PC-9 (cell line): ENCODE measurements around the gene MYO15B. TPM values are rescaled to one million over a fixed set of nuclear protein-coding genes. Genes with fewer than 3 reads are reported as not detected.

Source experiments
- BruUV-seq: library from RNA; stranded (reverse); fragments of 400-500 nt; replicated peaks from 2 replicates; lab custom pipeline; 2021; lab: Mats Ljungman, UMichigan
- CTCF ChIA-PET: fragments of 300-600 bp; sonication (Branson Sonifier 250); formaldehyde crosslinking; loops from one replicate; lab custom pipeline; 2022; ENCODE audit warnings: antibody characterized with exemption; lab: Charles Lee
- POLR2A ChIA-PET: fragments of 300-600 bp; sonication (Branson Sonifier 250); formaldehyde crosslinking; loops from one replicate; lab custom pipeline; 2022; ENCODE audit warnings: antibody characterized with exemption; ENCODE audit not compliant: unreplicated experiment; lab: Charles Lee
- DNase-seq, 2 experiments: peaks; one replicate each; pipeline versions ENCODE4 v3.0.0 to v3.0.0-alpha.2; 2015 to 2022; ENCODE audit warnings: mixed read lengths in 1 of 2
- H2AFZ ChIP-seq: fragments of 200-600 bp; sonication (generic); 2 replicates; pipeline ENCODE4 v1.8.1; 2017; ENCODE audit warnings: antibody characterized with exemption
- H3F3A ChIP-seq: fragments of 200-600 bp; sonication (generic); 2 replicates; pipeline ENCODE4 v1.8.1; 2017; ENCODE audit warnings: antibody characterized with exemption, mild to moderate bottlenecking, low read depth; ENCODE audit not compliant: insufficient read depth
- H3K27ac ChIP-seq: fragments of 200-600 bp; sonication (generic); 2 replicates; pipeline ENCODE4 v1.6.1; 2016; ENCODE audit warnings: mixed run types
- H3K27me3 ChIP-seq: fragments of 200-600 bp; sonication (generic); 2 replicates; pipeline ENCODE4 v1.6.1; 2016; ENCODE audit warnings: low read depth, mixed run types; ENCODE audit not compliant: insufficient read depth
- H3K36me3 ChIP-seq: fragments of 200-600 bp; sonication (generic); 2 replicates; pipeline ENCODE4 v1.6.1; 2016; ENCODE audit warnings: low read depth, mixed run types
- H3K4me1 ChIP-seq: fragments of 200-600 bp; sonication (generic); replicated peaks from 2 replicates; pipeline ENCODE4 v1.6.1; 2016; ENCODE audit warnings: mixed run types; ENCODE audit not compliant: insufficient read depth
- H3K4me2 ChIP-seq: fragments of 200-600 bp; sonication (generic); 2 replicates; pipeline ENCODE4 v1.6.1; 2017; ENCODE audit warnings: mixed run types
- H3K4me3 ChIP-seq: fragments of 200-600 bp; sonication (generic); 2 replicates; pipeline ENCODE4 v1.6.1; 2016; ENCODE audit warnings: mixed run types
- H3K79me2 ChIP-seq: fragments of 200-600 bp; sonication (generic); 2 replicates; pipeline ENCODE4 v1.6.1; 2017; ENCODE audit warnings: low read depth, mixed run types
- H3K9me2 ChIP-seq: fragments of 200-600 bp; sonication (generic); 2 replicates; pipeline ENCODE4 v1.8.1; 2017; ENCODE audit warnings: mild to moderate bottlenecking; ENCODE audit not compliant: insufficient read depth
- H3K9me3 ChIP-seq: fragments of 200-600 bp; sonication (generic); 2 replicates; pipeline ENCODE4 v1.8.1; 2016; ENCODE audit warnings: low read depth; ENCODE audit not compliant: insufficient read depth
- H4K20me1 ChIP-seq: fragments of 200-600 bp; sonication (generic); 2 replicates; pipeline ENCODE4 v1.8.1; 2017; ENCODE audit not compliant: insufficient read depth
- EZH2 ChIP-seq: fragments of 200-600 bp; sonication (generic); IDR thresholded peaks from 2 replicates; pipeline ENCODE4 v1.8.0; 2017; ENCODE audit warnings: antibody characterized with exemption, low read depth
- intact Hi-C: fragments of 100-400 bp; cut with micrococcal nuclease; formaldehyde crosslinking; loops from one replicate; pipeline ENCODE4 v1.10.0; 2022; ENCODE audit not compliant: unreplicated experiment
- total RNA-seq: library from RNA; stranded (reverse); gene quantifications from 2 replicates; pipeline ENCODE4 v1.2.3, GENCODE V29; 2021
- TF ChIP-seq, protein P1 (sequence below): fragments of 200-600 bp; sonication (generic); conservative IDR thresholded peaks from 2 replicates; pipeline ENCODE4 v1.6.1; 2017; ENCODE audit warnings: mixed run types, antibody characterized with exemption, mild to moderate bottlenecking, moderate library complexity

Gene MYO15B
- total RNA-seq, 1 experiment from 2014 or later: 53.5 TPM

DNA sequence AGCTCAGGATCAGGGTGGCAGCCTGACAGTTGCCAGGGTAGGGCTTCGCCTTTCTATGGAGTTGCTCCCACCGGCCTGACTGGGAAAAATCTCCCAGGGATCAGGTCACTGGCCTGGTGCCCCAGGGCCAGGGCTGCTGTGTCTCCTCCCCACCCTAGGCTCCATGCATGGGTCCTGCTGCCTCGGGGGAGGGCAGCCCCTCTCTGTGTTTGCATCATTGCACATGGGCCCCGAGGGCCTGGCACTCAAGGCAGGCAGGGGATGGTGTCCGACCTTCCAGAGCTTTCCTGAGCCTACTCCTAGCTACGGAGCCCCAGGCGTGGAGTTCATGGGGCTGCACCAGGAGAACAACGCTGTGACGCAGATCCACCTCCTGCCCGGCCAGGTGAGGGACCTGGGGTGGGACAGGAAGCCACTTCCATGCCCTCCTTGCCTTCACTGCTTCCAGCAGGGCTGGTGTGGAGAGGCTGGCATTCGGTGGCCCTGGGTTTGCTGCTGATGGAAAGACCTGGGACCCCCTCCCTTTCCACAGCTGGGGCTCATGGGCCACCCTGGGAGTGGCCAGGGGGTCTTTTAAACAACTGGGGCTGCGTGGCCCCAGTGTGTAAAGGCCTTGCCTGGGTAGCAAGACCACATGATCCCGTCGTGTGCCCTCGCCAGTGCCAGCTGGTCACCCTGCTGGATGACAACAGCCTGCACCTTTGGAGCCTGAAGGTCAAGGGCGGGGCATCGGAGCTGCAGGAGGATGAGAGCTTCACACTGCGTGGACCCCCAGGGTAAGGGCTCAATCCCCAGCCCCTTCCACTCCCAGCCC is 29.5 kb upstream of the MYO15B start:
- H3K4me3 ChIP-seq: no peak overlapping the region
- no peak for DNase-seq
- no peaks in the 10 kb centered on the region for H3K27me3 ChIP-seq
- CTCF ChIA-PET: no interaction called here
- peaks cover 32% of the 10 kb centered on the region for H3K4me1 ChIP-seq
- TF ChIP-seq, protein P1, sequence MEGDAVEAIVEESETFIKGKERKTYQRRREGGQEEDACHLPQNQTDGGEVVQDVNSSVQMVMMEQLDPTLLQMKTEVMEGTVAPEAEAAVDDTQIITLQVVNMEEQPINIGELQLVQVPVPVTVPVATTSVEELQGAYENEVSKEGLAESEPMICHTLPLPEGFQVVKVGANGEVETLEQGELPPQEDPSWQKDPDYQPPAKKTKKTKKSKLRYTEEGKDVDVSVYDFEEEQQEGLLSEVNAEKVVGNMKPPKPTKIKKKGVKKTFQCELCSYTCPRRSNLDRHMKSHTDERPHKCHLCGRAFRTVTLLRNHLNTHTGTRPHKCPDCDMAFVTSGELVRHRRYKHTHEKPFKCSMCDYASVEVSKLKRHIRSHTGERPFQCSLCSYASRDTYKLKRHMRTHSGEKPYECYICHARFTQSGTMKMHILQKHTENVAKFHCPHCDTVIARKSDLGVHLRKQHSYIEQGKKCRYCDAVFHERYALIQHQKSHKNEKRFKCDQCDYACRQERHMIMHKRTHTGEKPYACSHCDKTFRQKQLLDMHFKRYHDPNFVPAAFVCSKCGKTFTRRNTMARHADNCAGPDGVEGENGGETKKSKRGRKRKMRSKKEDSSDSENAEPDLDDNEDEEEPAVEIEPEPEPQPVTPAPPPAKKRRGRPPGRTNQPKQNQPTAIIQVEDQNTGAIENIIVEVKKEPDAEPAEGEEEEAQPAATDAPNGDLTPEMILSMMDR: no peak
- no peaks in the 10 kb centered on the region for H3K9me2 ChIP-seq
- no TSS peak for BruUV-seq
- POLR2A ChIA-PET: interaction anchor here (0.6 kb wide), 1 partner anchor 20 kb away, joined by 3 read pairs; no protein-coding TSS in a partner anchor
- H3K27ac ChIP-seq: 0 out of 2 replicates have a peak overlapping the region, but pooled peaks have one; percentile 39
- H3K4me2 ChIP-seq: no peak overlapping the region
- intact Hi-C loops: loop anchor here (2.0 kb wide), 1 partner anchor 31 kb away; no protein-coding TSS in a partner anchor
- peaks cover 24% of the 10 kb centered on the region for H3F3A ChIP-seq
- H2AFZ ChIP-seq: no peak overlapping the region
- H3K79me2 ChIP-seq: 0 out of 2 replicates have a peak, but pooled peaks cover 5% of the 10 kb centered on the region
- H3K36me3 ChIP-seq: no peaks in the 10 kb centered on the region; the same call in 1 of the 2 replicates
- H3K9me3 ChIP-seq: no peaks in the 10 kb centered on the region
- H4K20me1 ChIP-seq: no peaks in the 10 kb centered on the region

DNA sequence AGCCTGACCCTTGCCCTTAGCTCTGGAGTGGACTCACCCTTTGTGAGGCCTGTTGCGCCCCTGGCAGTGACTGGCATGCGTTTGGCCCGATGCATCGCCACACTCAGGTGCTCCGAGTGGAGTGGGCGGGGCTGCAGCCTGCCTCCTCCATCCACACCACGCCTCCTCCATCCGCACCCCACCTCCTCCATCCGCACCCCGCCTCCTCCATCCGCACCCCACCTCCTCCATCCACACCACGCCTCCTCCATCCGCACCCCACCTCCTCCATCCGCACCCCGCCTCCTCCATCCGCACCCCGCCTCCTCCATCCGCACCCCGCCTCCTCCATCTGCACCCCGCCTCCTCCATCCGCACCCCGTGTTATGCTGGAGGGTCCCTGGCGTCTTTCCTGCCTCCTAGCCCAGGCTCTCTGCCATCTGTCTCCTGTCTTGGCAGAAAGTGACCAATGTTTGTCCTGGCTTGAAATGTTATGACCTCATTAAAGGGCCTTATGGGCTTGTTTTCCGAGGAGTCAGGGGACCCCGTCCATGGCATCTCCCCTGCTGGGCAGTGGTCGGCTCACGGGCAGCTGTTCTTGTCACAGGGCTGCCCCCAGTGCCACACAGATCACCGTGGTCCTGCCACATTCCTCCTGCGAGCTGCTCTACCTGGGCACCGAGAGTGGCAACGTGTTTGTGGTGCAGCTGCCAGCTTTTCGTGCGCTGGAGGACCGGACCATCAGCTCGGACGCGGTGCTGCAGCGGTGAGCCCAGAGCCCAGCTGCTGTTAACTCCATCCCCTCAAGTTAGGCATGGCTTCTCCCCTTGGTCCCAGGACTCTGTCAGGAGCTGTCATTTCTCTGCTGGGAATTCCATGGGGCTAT is 28.7 kb upstream of the MYO15B start:
- POLR2A ChIA-PET: no interaction called here

More for the DNA sequence above, 28.7 kb upstream of the MYO15B start:
- H3K4me1 ChIP-seq: peaks cover 32% of the 10 kb centered on the region
- no peaks in the 10 kb centered on the region for H3K9me3 ChIP-seq
- H3K27ac ChIP-seq: no peak overlapping the region
- CTCF ChIA-PET: no interaction called here
- no peak for DNase-seq
- H4K20me1 ChIP-seq: no peaks in the 10 kb centered on the region
- no peaks in the 10 kb centered on the region; the same call in 1 of the 2 replicates for H3K36me3 ChIP-seq
- H3K4me3 ChIP-seq: no peak overlapping the region
- H3K9me2 ChIP-seq: no peaks in the 10 kb centered on the region
- no peak overlapping the region for H2AFZ ChIP-seq
- BruUV-seq: no TSS peak
- peaks cover 22% of the 10 kb centered on the region for H3F3A ChIP-seq
- 0 out of 2 replicates have a peak, but pooled peaks cover 5% of the 10 kb centered on the region for H3K79me2 ChIP-seq
- no peaks in the 10 kb centered on the region for H3K27me3 ChIP-seq
- H3K4me2 ChIP-seq: no peak overlapping the region
- intact Hi-C loops: no loop called here
- TF ChIP-seq, protein P1: no peak
- TF ChIP-seq EZH2: no peak
